ES-I3 (cell line): ENCODE measurements around the gene CMTM8.
"Not testable (repeated sequence)": the region's sequence is repeated elsewhere in the genome, so short reads cannot be mapped to it uniquely, and the experiment has no call there.

ENCODE experiments used
- H3K36me3 ChIP-seq: 2 replicates; pipeline ENCODE4 v1.6.1; 2013; ENCODE audit warnings: mild to moderate bottlenecking, low read length, control low read depth, moderate library complexity; ENCODE audit not compliant: insufficient read depth
- H3K4me1 ChIP-seq: 2 replicates; pipeline ENCODE4 v1.6.1; 2013; ENCODE audit warnings: mild to moderate bottlenecking, control low read depth, low read length; ENCODE audit not compliant: insufficient read depth
- H3K9ac ChIP-seq: 2 replicates; pipeline ENCODE4 v1.6.1; 2013; ENCODE audit warnings: low read depth, mild to moderate bottlenecking, low read length, moderate library complexity
- H3K9me3 ChIP-seq: 2 replicates; pipeline ENCODE4 v1.6.1; 2013; ENCODE audit warnings: mild to moderate bottlenecking, low read length, moderate library complexity; ENCODE audit not compliant: control insufficient read depth, insufficient read depth

Gene CMTM8

GRCh38 chr3:32238453-32239306, at the start of gene CMTM8:
Gene CMTM8, plus strand, starts transcription at chr3:32238680. Its CDS starts 293 bp downstream, at chr3:32238973.
- H3K9me3 ChIP-seq, result no peaks in the 10 kb centered on the region
- peak within 1 kb of the TSS; percentile 54 for H3K9ac ChIP-seq
- H3K36me3 ChIP-seq, result no peaks in the 10 kb centered on the region
- peaks cover 6% of the 10 kb centered on the region; the same call in 1 of the 2 replicates for H3K4me1 ChIP-seq

GRCh38 chr3:32189693-32190092, 48.8 kb upstream of the CMTM8 start:
- no peaks in the 10 kb centered on the region for H3K4me1 ChIP-seq
- H3K9ac ChIP-seq, result no peak overlapping the region
- H3K36me3 ChIP-seq, result no peaks in the 10 kb centered on the region
- H3K9me3 ChIP-seq, result no peaks in the 10 kb centered on the region

DNA sequence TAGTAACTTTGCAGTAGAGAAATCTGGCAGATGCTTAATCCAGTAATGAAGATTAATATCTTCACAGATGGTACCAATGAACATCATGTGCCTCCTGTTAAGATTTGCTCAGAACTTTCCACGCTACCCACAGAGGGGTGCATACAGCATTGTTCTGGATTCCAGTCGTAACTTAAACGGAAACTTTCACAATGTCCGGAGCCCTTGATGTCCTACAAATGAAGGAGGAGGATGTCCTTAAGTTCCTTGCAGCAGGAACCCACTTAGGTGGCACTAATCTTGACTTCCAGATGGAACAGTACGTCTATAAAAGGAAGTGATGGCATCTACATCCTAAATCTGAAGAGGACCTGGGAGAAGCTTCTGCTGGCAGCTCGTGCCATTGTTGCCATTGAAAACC, 47.9 kb upstream of the CMTM8 start:
- not testable (repeated sequence) for H3K9me3 ChIP-seq, H3K9ac ChIP-seq, H3K4me1 ChIP-seq, H3K36me3 ChIP-seq

DNA sequence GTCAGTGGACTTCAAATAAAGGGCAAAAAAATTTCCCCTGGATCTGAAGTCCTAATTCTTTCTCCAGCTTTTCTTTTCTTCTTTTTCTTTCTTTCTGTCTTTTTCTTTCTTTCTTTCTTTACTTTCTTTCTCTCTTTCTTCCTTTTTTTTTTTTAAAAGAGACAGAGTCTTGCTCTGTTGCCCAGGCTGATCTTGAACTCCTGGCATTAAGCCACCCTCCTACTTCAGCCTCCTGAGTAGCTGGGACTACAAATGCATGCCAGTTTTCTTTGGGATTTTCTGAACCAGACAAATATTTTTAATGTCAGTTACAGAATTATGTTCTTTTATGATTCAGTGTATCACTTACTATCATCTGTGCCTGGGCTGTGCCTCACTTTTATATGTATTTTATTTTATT, 45.4 kb upstream of the CMTM8 start:
- no peak overlapping the region for H3K9ac ChIP-seq
- H3K36me3 ChIP-seq, result no peaks in the 10 kb centered on the region
- H3K9me3 ChIP-seq, result no peaks in the 10 kb centered on the region
- H3K4me1 ChIP-seq, result no peaks in the 10 kb centered on the region

GRCh38 chr3:32194653-32195052, 43.8 kb upstream of the CMTM8 start:
- Histone ChIP-seq H3K9me3 (no peaks in the 10 kb centered on the region), H3K4me1 (no peaks in the 10 kb centered on the region), H3K36me3 (no peaks in the 10 kb centered on the region), H3K9ac (no peak overlapping the region)

DNA sequence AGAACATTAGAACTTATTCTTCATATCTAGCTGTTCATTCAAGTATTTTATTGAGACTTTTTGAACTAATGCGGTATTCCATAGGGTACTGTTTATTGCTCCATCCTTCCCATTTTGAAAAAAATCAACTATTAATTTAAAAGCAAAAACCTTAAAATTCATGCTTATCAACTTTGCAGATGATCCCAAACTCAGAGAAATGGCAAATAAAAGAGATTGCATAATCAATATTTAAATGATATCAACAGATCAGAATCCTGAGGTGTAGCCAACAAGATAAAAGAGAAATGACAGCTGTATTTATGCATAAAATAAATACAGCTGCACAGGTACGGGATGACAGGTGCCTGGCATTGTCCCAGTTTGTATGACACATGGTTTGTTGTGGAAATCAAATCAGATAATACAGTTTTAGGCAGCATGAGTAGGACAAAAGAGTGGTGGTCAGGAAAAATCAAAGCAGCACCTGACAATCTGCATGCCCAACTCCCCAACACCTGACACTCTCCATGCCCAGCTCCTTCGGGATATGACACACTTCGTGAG, 42.4 kb upstream of the CMTM8 start:
- Histone ChIP-seq H3K9ac (no peak overlapping the region), H3K36me3 (no peaks in the 10 kb centered on the region), H3K4me1 (no peaks in the 10 kb centered on the region), H3K9me3 (no peaks in the 10 kb centered on the region)

- no peak overlapping the region for H3K9ac ChIP-seq
- H3K9me3 ChIP-seq, result no peaks in the 10 kb centered on the region
- H3K4me1 ChIP-seq, result no peaks in the 10 kb centered on the region
- H3K36me3 ChIP-seq, result no peaks in the 10 kb centered on the region
These were observed 40.5 kb upstream of the CMTM8 start for GRCh38 chr3:32197991-32198390.

DNA sequence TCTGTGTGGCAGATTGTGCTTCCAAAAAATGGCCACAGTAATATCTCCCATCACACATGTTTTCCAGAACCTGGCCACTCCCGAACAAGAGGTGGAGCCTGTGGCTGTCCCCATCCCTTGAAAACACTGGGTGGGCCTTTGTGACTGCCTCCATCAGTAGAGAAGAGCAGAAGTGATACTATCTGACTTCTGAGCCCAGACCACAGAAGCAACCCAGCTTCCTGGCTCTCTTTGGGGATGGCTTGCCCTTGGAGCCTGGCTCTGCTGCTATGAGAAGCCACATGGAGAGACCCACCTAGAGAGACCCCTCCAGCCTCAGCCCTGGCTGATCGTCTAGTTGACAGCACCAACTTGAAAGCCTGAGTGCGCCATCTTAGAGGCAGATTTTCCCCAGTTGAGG, 39.8 kb upstream of the CMTM8 start:
- Histone ChIP-seq H3K4me1 (no peaks in the 10 kb centered on the region), H3K9me3 (no peaks in the 10 kb centered on the region), H3K9ac (no peak overlapping the region), H3K36me3 (no peaks in the 10 kb centered on the region)

GRCh38 chr3:32200490-32200889, 38.0 kb upstream of the CMTM8 start:
- Histone ChIP-seq H3K9ac (no peak overlapping the region), H3K36me3 (no peaks in the 10 kb centered on the region), H3K9me3 (no peaks in the 10 kb centered on the region), H3K4me1 (no peaks in the 10 kb centered on the region)

DNA sequence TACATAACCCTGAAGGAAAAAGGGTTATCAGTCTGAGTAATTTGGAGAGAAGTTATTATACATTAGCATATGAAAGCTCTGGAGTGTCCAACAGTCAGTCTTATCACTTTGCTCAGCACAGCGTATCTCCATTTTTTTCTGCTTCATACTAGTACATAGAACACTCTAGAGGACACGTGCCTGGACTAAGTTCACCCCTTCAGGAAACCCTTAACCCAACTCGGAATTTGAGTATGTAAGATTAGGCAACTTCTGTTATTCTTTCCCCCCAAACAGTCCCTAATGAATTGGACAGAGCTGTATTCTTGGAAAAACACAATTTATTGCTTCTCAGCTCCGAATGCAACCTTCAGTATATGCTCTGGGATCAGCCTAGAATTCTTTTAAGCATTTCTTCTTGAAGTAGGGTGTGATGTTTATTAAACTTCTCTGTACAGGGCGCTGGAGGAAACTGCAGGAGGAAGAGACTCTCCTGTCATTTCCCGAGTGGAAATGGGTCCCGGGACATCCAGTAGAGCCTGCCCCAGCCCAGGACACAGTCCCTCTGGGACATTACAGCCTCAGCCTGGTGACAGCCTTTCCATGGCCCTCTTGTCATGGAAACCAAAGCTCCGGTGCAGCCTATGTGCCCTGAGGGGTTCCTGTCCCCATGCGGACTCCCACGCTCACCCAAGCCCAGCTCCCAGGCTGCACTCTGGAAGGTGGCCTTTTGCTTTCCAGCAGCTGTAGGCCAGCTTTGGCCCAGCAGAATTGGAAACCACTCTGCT, 37.3 kb upstream of the CMTM8 start:
- Histone ChIP-seq H3K4me1 (no peaks in the 10 kb centered on the region), H3K36me3 (no peaks in the 10 kb centered on the region), H3K9me3 (no peaks in the 10 kb centered on the region), H3K9ac (no peak overlapping the region)

DNA sequence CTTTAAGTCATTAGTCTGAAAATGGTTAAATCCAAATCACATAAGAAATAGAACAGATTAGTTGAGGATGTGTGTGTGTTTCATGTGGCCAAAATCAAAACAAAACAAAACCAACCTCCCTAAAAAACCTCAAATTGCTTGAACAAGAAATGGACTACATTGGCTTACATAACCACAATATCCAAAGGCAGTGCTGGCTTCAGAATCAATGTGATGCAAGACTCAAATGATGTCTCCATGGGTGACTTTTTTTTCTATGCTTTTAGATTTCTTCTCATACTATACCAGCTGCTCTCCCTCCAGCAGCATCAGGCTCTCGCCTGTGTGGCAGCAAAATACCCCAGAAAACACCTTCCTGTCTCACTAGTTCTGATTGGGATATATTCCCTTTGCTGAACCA, 36.0 kb upstream of the CMTM8 start:
- Histone ChIP-seq H3K4me1 (no peaks in the 10 kb centered on the region), H3K36me3 (no peaks in the 10 kb centered on the region), H3K9me3 (no peaks in the 10 kb centered on the region), H3K9ac (no peak overlapping the region)

- no peak overlapping the region for H3K9ac ChIP-seq
- no peaks in the 10 kb centered on the region for H3K9me3 ChIP-seq
- H3K36me3 ChIP-seq, result no peaks in the 10 kb centered on the region
These were observed 34.6 kb upstream of the CMTM8 start for GRCh38 chr3:32203854-32204253.

GRCh38 chr3:32208447-32208846, 30.0 kb upstream of the CMTM8 start:
- H3K36me3 ChIP-seq, result no peaks in the 10 kb centered on the region
- no peaks in the 10 kb centered on the region for H3K9me3 ChIP-seq
- no peak overlapping the region for H3K9ac ChIP-seq
- no peaks in the 10 kb centered on the region for H3K4me1 ChIP-seq

More at GRCh38 chr3:32203854-32204253, 34.6 kb upstream of the CMTM8 start:
- no peaks in the 10 kb centered on the region for H3K4me1 ChIP-seq

DNA sequence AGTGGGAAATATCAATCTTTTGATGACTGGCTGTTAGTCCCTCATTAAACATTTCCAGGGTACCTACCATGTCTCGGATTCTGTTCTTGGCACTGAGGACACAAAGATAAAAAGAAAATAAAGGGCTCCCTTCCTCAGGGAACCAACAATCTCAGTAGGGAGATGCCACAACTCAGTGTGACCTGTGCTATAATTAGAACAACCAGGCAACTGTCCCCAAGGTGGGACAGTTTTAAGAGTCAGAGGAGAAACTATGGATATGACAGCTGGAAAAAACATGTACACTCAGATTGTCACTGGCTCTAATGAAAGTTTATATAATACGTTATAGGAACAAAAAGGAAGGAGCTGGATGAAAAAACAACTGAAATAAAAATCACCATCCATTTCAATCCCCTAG, 23.3 kb upstream of the CMTM8 start:
- Histone ChIP-seq H3K4me1 (no peaks in the 10 kb centered on the region), H3K36me3 (no peaks in the 10 kb centered on the region), H3K9ac (no peak overlapping the region), H3K9me3 (no peaks in the 10 kb centered on the region; the same call in 1 of the 2 replicates)
